Karpas-422 (cell line): ENCODE measurements around the gene TMEM106C. TPM values are rescaled to one million over a fixed set of nuclear protein-coding genes. Genes with fewer than 3 reads are reported as not detected.
A peak's percentile ranks its signal among the peaks of the same experiment; 100 is the strongest.

Source experiments
- DNase-seq: peaks from one replicate; pipeline ENCODE4 v3.0.0-alpha.2; 2015
- H2AFZ ChIP-seq: fragments of 200-600 bp; sonication (generic); 2 replicates; pipeline ENCODE4 v1.6.1; 2014; ENCODE audit warnings: antibody characterized with exemption, low read length, mixed read lengths
- H3K27ac ChIP-seq: fragments of 200-600 bp; sonication (generic); 2 replicates; pipeline ENCODE4 v1.5.1; 2014; ENCODE audit warnings: mild to moderate bottlenecking, low read length, moderate library complexity
- H3K27me3 ChIP-seq: fragments of 200-600 bp; sonication (generic); 2 replicates; pipeline ENCODE4 v1.6.1; 2014; ENCODE audit warnings: low read length, mixed read lengths
- H3K36me3 ChIP-seq: fragments of 200-600 bp; sonication (generic); 2 replicates; pipeline ENCODE4 v1.6.1; 2014; ENCODE audit warnings: low read length, mixed read lengths; ENCODE audit not compliant: insufficient read depth
- H3K4me1 ChIP-seq: fragments of 200-600 bp; sonication (generic); 2 replicates; pipeline ENCODE4 v1.6.1; 2014; ENCODE audit warnings: mild to moderate bottlenecking, low read length, mixed read lengths
- H3K4me2 ChIP-seq: fragments of 200-600 bp; sonication (generic); 2 replicates; pipeline ENCODE4 v1.6.1; 2014; ENCODE audit warnings: low read length, low read depth, mild to moderate bottlenecking; ENCODE audit not compliant: poor library complexity, severe bottlenecking
- H3K4me3 ChIP-seq: fragments of 200-600 bp; sonication (generic); 2 replicates; pipeline ENCODE4 v1.5.1; 2014; ENCODE audit warnings: mild to moderate bottlenecking, antibody characterized with exemption, low read length, mixed read lengths
- H3K79me2 ChIP-seq: fragments of 200-600 bp; sonication (generic); 2 replicates; pipeline ENCODE4 v1.6.1; 2014; ENCODE audit warnings: mild to moderate bottlenecking, low read length, mixed read lengths
- H3K9ac ChIP-seq: fragments of 200-600 bp; sonication (generic); 2 replicates; pipeline ENCODE4 v1.6.0; 2014; ENCODE audit warnings: low read length
- H3K9me2 ChIP-seq: fragments of 200-600 bp; sonication (generic), shearing (Covaris generic); replicated peaks from 2 replicates; pipeline ENCODE4 v1.6.0; 2014; ENCODE audit warnings: mild to moderate bottlenecking, low read length, moderate library complexity; ENCODE audit not compliant: insufficient read depth
- H3K9me3 ChIP-seq: fragments of 300-700, 200-600 bp; sonication (generic); 2 replicates; pipeline ENCODE4 v1.6.1; 2014; ENCODE audit warnings: low read length, mixed read lengths
- H4K20me1 ChIP-seq: fragments of 200-600 bp; sonication (generic); 2 replicates; pipeline ENCODE4 v1.6.1; 2014; ENCODE audit warnings: mild to moderate bottlenecking, antibody characterized with exemption, low read length, low read depth; ENCODE audit not compliant: insufficient read depth
- total RNA-seq: library from RNA; depleted of rRNA; stranded (reverse); fragments of >200 nt; shearing (Covaris generic); gene quantifications from 2 replicates; pipeline ENCODE4 v1.2.3, GENCODE V29; 2014; ENCODE audit warnings: low replicate concordance

TMEM106C gene
- total RNA-seq, 1 experiment from 2014 or later, result 127 TPM

DNA sequence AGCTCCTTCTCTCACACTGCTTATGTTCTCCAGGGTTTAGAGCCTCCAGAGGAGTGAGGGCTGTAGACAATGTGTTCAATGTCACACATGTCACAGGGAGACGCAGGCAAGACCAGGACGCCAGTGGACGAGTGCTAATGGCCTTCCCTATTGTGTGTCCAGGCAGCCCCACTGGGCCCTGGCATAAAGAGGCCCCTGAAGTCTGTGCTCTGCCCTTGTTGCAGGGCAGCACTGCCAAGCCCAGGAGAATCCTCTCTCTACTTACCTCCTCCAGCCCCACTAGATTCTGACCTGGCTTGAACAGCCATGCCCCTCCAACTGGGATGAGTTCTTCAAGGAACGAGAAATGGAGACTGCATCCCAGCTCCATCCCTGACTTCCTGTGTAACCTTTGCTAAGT lies 24.8 kb upstream of the TMEM106C start:
- Histone ChIP-seq H3K4me3 (no peak overlapping the region), H3K9me3 (no peaks in the 10 kb centered on the region), H3K27ac (no peak overlapping the region), H3K79me2 (no peaks in the 10 kb centered on the region), H2AFZ (no peak overlapping the region), H3K27me3 (no peaks in the 10 kb centered on the region), H3K4me1 (peaks cover 5% of the 10 kb centered on the region), H3K36me3 (no peaks in the 10 kb centered on the region), H3K9me2 (no peaks in the 10 kb centered on the region), H3K4me2 (no peak overlapping the region), H3K9ac (no peak overlapping the region), H4K20me1 (no peaks in the 10 kb centered on the region)
- no peak for DNase-seq

GRCh38 chr12:47939009-47939601 lies 24.3 kb upstream of the TMEM106C start:
- Histone ChIP-seq H3K9me2 (no peaks in the 10 kb centered on the region), H3K9ac (no peak overlapping the region), H3K79me2 (no peaks in the 10 kb centered on the region), H3K27me3 (no peaks in the 10 kb centered on the region; the same call in 1 of the 2 replicates), H3K4me1 (peaks cover 5% of the 10 kb centered on the region), H4K20me1 (no peaks in the 10 kb centered on the region), H3K4me2 (no peak overlapping the region), H3K9me3 (no peaks in the 10 kb centered on the region), H3K36me3 (no peaks in the 10 kb centered on the region), H2AFZ (no peak overlapping the region), H3K4me3 (no peak overlapping the region), H3K27ac (no peak overlapping the region)
- DNase-seq, result no peak

DNA sequence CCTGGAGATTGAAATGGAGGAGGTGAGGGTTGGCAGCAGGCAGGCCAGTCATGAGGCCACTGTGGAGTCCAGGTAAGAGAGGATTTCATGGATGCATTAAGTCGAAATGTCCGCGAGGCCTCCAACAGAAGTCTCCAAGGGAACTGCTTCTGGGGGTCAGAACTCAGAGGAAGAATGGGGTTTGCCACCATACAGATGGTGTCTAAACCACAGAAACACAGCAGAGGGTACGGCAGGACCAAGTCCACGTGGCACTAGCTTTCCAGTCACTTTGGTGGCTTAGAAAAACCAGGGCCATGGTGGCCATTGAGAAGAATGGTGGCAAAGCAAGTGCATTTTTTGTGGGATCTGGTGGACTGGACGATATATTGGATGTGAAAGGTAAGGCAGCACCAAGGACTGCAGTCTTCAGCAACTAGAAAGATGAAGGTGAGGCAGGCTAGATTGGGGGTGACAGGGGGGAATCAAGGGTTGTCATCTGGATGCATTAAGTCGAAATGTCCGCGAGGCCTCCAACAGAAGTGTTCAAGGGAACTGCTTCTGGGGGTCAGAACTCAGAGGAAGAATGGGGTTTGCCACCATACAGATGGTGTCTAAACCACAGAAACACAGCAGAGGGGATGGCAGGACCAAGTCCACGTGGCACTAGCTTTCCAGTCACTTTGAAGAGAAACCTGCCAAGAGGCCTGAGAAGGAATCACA lies 22.5 kb upstream of the TMEM106C start:
- Histone ChIP-seq H3K79me2 (no peaks in the 10 kb centered on the region), H3K27ac (no peak overlapping the region), H3K9me3 (no peaks in the 10 kb centered on the region), H3K9me2 (no peaks in the 10 kb centered on the region), H3K4me3 (no peak overlapping the region), H3K36me3 (no peaks in the 10 kb centered on the region), H3K4me1 (peaks cover 5% of the 10 kb centered on the region), H2AFZ (no peak overlapping the region), H4K20me1 (no peaks in the 10 kb centered on the region), H3K4me2 (no peak overlapping the region), H3K27me3 (no peaks in the 10 kb centered on the region; the same call in 1 of the 2 replicates), H3K9ac (no peak overlapping the region)
- DNase-seq, result no peak

DNA sequence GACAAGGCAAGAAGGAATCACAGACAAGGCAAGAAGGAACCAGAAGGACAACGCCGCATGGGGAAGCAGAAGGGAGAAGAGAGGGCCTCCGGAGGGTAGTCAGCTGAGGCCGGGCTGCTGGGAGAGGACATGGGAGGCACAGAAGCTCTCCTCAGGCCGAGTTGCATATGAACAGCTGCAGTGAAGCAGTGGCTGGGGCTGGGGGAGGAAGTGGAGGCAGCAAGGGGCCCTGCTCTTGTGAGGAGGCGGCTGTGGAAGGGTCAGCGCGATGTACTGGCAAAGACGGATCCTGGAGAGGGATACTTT lies 22.0 kb upstream of the TMEM106C start:
- Histone ChIP-seq H3K4me3 (no peak overlapping the region), H3K4me1 (peaks cover 5% of the 10 kb centered on the region), H3K27me3 (no peaks in the 10 kb centered on the region; the same call in 1 of the 2 replicates), H3K9ac (no peak overlapping the region), H3K36me3 (no peaks in the 10 kb centered on the region), H4K20me1 (no peaks in the 10 kb centered on the region), H3K79me2 (no peaks in the 10 kb centered on the region), H3K9me3 (no peaks in the 10 kb centered on the region), H2AFZ (no peak overlapping the region), H3K4me2 (no peak overlapping the region), H3K9me2 (no peaks in the 10 kb centered on the region), H3K27ac (no peak overlapping the region)
- no peak for DNase-seq

GRCh38 chr12:47941871-47942613 lies 21.4 kb upstream of the TMEM106C start:
- Histone ChIP-seq H3K4me3 (peak overlapping the region; percentile 15; the same call in 1 of the 2 replicates), H3K9ac (no peak overlapping the region), H4K20me1 (no peaks in the 10 kb centered on the region), H3K27ac (no peak overlapping the region), H3K36me3 (no peaks in the 10 kb centered on the region), H3K4me1 (peaks cover 5% of the 10 kb centered on the region), H3K4me2 (peak overlapping the region; percentile 23), H2AFZ (no peak overlapping the region), H3K79me2 (no peaks in the 10 kb centered on the region), H3K9me2 (no peaks in the 10 kb centered on the region), H3K9me3 (no peaks in the 10 kb centered on the region), H3K27me3 (no peaks in the 10 kb centered on the region; the same call in 1 of the 2 replicates)
- DNase-seq, result peak; percentile 54

GRCh38 chr12:47942614-47943225 lies 20.7 kb upstream of the TMEM106C start:
- H3K4me3 ChIP-seq, result no peak overlapping the region
- H3K9me3 ChIP-seq, result no peaks in the 10 kb centered on the region
- H3K9ac ChIP-seq, result no peak overlapping the region
- H3K79me2 ChIP-seq, result no peaks in the 10 kb centered on the region
- H4K20me1 ChIP-seq, result no peaks in the 10 kb centered on the region
- H3K9me2 ChIP-seq, result no peaks in the 10 kb centered on the region
- H2AFZ ChIP-seq, result no peak overlapping the region
- H3K27ac ChIP-seq, result no peak overlapping the region
- no peak overlapping the region for H3K4me2 ChIP-seq
- H3K4me1 ChIP-seq, result peaks cover 5% of the 10 kb centered on the region
- DNase-seq, result no peak
- H3K27me3 ChIP-seq, result no peaks in the 10 kb centered on the region; the same call in 1 of the 2 replicates
- H3K36me3 ChIP-seq, result no peaks in the 10 kb centered on the region

- H3K4me2 ChIP-seq, result no peak overlapping the region
- no peaks in the 10 kb centered on the region for H3K36me3 ChIP-seq
- no peak overlapping the region for H2AFZ ChIP-seq
- H3K27ac ChIP-seq, result no peak overlapping the region
- no peaks in the 10 kb centered on the region for H3K9me3 ChIP-seq
- no peaks in the 10 kb centered on the region for H3K79me2 ChIP-seq
- no peak overlapping the region for H3K9ac ChIP-seq
- no peaks in the 10 kb centered on the region; the same call in 1 of the 2 replicates for H3K27me3 ChIP-seq
- peaks cover 5% of the 10 kb centered on the region for H3K4me1 ChIP-seq
- H3K9me2 ChIP-seq, result no peaks in the 10 kb centered on the region
- H4K20me1 ChIP-seq, result no peaks in the 10 kb centered on the region
- no peak overlapping the region for H3K4me3 ChIP-seq
- no peak for DNase-seq
These were observed 19.6 kb upstream of the TMEM106C start for GRCh38 chr12:47943623-47944340.
